ENCODE measurements around the gene PPL. TPM values are rescaled to one million over a fixed set of nuclear protein-coding genes. Genes with fewer than 3 reads are reported as not detected.
"Not testable (repeated sequence)": the region's sequence is repeated elsewhere in the genome, so short reads cannot be mapped to it uniquely, and the experiment has no call there.

The PPL gene
- total and polyA plus RNA-seq, 3 experiments from 2014 or later, result 0.29 TPM; not detected in 2

DNA sequence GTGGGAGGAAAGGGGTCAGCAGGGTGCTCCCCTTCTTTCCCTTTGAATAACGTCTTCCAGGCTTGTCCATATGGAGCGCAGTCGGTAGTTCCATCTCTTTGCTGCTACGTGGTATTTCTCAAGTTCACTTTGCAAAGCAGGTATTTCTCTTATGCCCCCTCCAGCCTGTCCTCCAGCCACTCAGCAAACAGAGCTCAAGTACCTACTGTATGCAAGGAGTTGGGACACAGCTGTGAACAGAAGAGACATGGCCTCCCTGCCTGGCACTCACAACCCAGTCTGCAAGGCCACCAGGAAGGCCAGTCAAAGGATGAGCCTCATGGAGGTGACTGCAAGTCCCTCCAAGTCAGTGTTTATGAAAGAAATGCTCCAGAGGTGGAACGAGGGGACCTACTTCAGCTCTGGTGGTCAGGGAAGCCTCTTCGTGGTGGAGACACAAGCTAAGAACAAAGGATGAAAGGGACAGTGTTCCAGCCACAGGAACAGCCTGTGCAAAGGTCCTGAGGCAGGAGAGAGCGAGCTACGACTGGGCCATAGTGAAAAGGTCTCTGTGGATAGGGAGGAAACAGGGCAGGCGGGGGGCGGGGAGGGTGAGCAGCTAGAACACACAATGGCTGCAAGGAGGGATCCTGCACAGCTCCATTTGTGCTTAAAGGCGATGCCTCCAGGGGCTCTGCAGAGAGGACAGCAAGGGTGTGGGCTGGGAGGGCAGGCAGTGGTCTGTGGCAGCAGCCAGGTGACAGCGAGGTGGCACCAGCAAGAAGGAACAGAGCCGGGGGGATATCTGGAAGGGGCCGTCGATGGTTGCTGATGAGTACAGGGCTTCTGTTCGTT, 32.6 kb downstream of the PPL start:
- Histone ChIP-seq H3K4me1 (ENCODE audit: insufficient read depth, low read length) (no peaks in the 10 kb centered on the region), H3K27ac (ENCODE audit: low read depth, low read length) (no peak overlapping the region), H3K9me3 (ENCODE audit: low read length) (no peaks in the 10 kb centered on the region), H3K36me3 (ENCODE audit: insufficient read depth, low read length) (no peaks in the 10 kb centered on the region), H3K27me3 (ENCODE audit: insufficient read depth, low read length, poor library complexity, severe bottlenecking) (no peaks in the 10 kb centered on the region), H3K4me3 (ENCODE audit: low read length) (no peak overlapping the region)
- DNase-seq, result no peak
- Mint-ChIP-seq H3K27ac (no peak overlapping the region), H3K36me3 (no peaks in the 10 kb centered on the region), H3K9me3 (no peaks in the 10 kb centered on the region), H3K27me3 (peaks cover 15 to 33% of the 10 kb centered on the region in 2 donors), H3K4me3 (no peak overlapping the region), H3K4me1 (no peaks in the 10 kb centered on the region)
- POLR2A ChIA-PET, result no interaction called here
- CTCF ChIA-PET, result no interaction called here

DNA sequence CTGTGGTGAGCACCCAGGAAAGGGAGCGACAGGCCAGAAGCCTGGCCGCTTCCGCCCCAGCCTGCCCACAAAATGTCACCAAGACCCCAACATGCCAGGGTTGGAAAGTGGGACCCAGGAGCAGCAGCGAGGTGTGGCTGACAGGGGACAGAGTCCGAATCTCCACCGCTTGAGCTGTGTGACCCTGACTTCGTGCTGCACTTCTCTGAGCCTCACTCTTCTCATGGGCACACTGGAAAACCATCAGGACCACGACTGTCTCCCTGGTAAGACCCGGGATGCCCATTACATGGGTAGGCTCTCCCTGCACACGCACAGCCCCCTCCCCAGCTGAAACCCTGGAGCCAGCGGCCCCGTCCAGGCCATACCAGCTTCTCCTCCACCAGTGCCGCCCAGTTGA, 34.9 kb downstream of the PPL start:
- no peak overlapping the region for H3K4me3 Mint-ChIP-seq

DNA sequence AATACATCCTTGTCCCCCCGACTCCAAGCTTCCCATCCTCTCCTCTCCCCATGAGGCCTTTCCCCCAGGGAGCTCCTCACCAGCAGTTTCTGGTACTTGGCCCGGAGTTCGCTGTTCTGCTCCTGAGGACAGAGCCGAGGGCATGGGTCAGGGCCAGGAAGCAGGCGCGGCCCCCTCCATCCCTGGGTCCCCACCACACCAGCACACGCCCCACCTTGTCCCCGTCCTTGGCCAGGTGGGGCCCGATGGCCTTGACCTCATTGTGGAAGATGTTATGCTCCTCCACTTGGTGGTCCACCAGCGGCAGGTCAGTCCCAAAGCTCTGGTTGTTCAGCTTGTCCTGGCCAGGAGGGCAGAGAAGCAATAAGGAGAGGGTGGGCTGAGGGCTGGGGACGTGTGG, 36.2 kb downstream of the PPL start:
- Mint-ChIP-seq H3K9me3 (no peaks in the 10 kb centered on the region), H3K4me1 (no peaks in the 10 kb centered on the region), H3K27me3 (peaks cover 20 to 35% of the 10 kb centered on the region in 2 donors), H3K27ac (no peak overlapping the region), H3K4me3 (no peak overlapping the region), H3K36me3 (no peaks in the 10 kb centered on the region)
- no peaks in the 10 kb centered on the region for H3K4me1 ChIP-seq (ENCODE audit: insufficient read depth, low read length)
- ChIA-PET CTCF (interaction anchor here (1.2 kb wide), 1 partner anchor 10 kb away, joined by 3 read pairs; no protein-coding TSS in a partner anchor), POLR2A (no interaction called here)
- H3K4me3 ChIP-seq (ENCODE audit: low read length), result no peak overlapping the region
- H3K9me3 ChIP-seq (ENCODE audit: low read length), result no peaks in the 10 kb centered on the region
- no peaks in the 10 kb centered on the region for H3K27me3 ChIP-seq (ENCODE audit: insufficient read depth, low read length, poor library complexity, severe bottlenecking)
- H3K27ac ChIP-seq (ENCODE audit: low read depth, low read length), result no peak overlapping the region
- no peak for DNase-seq
- H3K36me3 ChIP-seq (ENCODE audit: insufficient read depth, low read length), result no peaks in the 10 kb centered on the region

More for the DNA sequence above, 34.9 kb downstream of the PPL start:
- no peaks in the 10 kb centered on the region for H3K4me1 ChIP-seq (ENCODE audit: insufficient read depth, low read length)
- Mint-ChIP-seq H3K27me3 (peaks cover 20 to 39% of the 10 kb centered on the region in 2 donors), H3K4me1 (no peaks in the 10 kb centered on the region), H3K27ac (no peak overlapping the region), H3K36me3 (no peaks in the 10 kb centered on the region), H3K9me3 (no peaks in the 10 kb centered on the region)
- no peaks in the 10 kb centered on the region for H3K9me3 ChIP-seq (ENCODE audit: low read length)
- no peaks in the 10 kb centered on the region for H3K36me3 ChIP-seq (ENCODE audit: insufficient read depth, low read length)
- no peak overlapping the region for H3K27ac ChIP-seq (ENCODE audit: low read depth, low read length)
- H3K4me3 ChIP-seq (ENCODE audit: low read length), result no peak overlapping the region
- no peaks in the 10 kb centered on the region for H3K27me3 ChIP-seq (ENCODE audit: insufficient read depth, low read length, poor library complexity, severe bottlenecking)
- CTCF ChIA-PET, result no interaction called here
- POLR2A ChIA-PET, result no interaction called here
- no peak for DNase-seq

DNA sequence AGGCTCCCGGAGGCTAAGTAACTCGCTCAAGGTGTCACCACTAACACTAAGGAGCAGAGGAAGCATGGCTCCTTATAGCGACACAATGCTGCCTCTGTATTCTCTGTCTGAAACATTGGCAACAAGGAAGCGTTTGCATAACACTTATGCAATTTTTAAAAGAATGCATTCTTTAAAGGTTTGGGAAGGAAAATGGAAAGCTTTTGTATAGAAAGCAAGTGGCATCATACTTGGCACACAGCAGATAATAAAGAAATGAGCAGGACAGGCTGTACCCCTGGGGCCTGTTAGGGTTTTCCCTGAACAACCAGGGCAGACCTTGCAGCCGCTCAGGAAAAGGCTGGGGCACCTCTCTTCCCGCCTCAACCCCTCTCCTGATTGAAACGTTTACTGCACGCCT, 36.9 kb downstream of the PPL start:
- Histone ChIP-seq H3K9me3 (ENCODE audit: low read length) (no peaks in the 10 kb centered on the region), H3K4me3 (ENCODE audit: low read length) (no peak overlapping the region), H3K27ac (ENCODE audit: low read depth, low read length) (no peak overlapping the region), H3K4me1 (ENCODE audit: insufficient read depth, low read length) (no peaks in the 10 kb centered on the region), H3K36me3 (ENCODE audit: insufficient read depth, low read length) (no peaks in the 10 kb centered on the region), H3K27me3 (ENCODE audit: insufficient read depth, low read length, poor library complexity, severe bottlenecking) (no peaks in the 10 kb centered on the region)
- Mint-ChIP-seq H3K4me1 (no peaks in the 10 kb centered on the region), H3K36me3 (no peaks in the 10 kb centered on the region), H3K27me3 (peaks cover 20 to 29% of the 10 kb centered on the region in 2 donors), H3K27ac (no peak overlapping the region), H3K9me3 (no peaks in the 10 kb centered on the region), H3K4me3 (no peak overlapping the region)
- DNase-seq, result no peak
- POLR2A ChIA-PET, result no interaction called here
- CTCF ChIA-PET, result no interaction called here

DNA sequence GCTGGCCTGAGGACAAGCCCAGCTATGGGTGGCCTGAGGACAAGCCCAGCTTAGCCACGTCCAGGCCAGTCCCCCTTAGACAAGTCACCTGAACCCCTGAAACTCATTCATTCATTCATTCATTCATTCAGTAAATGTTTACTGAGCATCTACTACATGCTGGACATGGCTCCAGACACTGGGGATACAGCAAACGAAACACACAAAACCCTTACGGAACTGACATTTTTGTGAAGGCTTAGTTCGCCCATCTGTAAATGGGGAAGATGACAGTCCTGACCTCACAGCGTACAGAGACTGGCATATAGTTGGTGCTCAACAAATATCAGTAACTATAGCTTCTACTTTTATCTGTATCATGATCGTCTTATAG, 37.5 kb downstream of the PPL start:
- ChIA-PET CTCF (no interaction called here), POLR2A (no interaction called here)
- H3K9me3 ChIP-seq (ENCODE audit: low read length), result no peaks in the 10 kb centered on the region
- H3K4me3 ChIP-seq (ENCODE audit: low read length), result no peak overlapping the region
- H3K36me3 Mint-ChIP-seq, result no peaks in the 10 kb centered on the region
- no peak overlapping the region for H3K27ac ChIP-seq (ENCODE audit: low read depth, low read length)
- no peaks in the 10 kb centered on the region for H3K27me3 ChIP-seq (ENCODE audit: insufficient read depth, low read length, poor library complexity, severe bottlenecking)
- H3K36me3 ChIP-seq (ENCODE audit: insufficient read depth, low read length), result no peaks in the 10 kb centered on the region
- peaks cover 20 to 26% of the 10 kb centered on the region in 2 donors for H3K27me3 Mint-ChIP-seq
- no peaks in the 10 kb centered on the region for H3K4me1 ChIP-seq (ENCODE audit: insufficient read depth, low read length)
- H3K4me3 Mint-ChIP-seq, result no peak overlapping the region
- no peaks in the 10 kb centered on the region for H3K9me3 Mint-ChIP-seq
- no peak for DNase-seq
- no peak overlapping the region for H3K27ac Mint-ChIP-seq
- H3K4me1 Mint-ChIP-seq, result no peaks in the 10 kb centered on the region

DNA sequence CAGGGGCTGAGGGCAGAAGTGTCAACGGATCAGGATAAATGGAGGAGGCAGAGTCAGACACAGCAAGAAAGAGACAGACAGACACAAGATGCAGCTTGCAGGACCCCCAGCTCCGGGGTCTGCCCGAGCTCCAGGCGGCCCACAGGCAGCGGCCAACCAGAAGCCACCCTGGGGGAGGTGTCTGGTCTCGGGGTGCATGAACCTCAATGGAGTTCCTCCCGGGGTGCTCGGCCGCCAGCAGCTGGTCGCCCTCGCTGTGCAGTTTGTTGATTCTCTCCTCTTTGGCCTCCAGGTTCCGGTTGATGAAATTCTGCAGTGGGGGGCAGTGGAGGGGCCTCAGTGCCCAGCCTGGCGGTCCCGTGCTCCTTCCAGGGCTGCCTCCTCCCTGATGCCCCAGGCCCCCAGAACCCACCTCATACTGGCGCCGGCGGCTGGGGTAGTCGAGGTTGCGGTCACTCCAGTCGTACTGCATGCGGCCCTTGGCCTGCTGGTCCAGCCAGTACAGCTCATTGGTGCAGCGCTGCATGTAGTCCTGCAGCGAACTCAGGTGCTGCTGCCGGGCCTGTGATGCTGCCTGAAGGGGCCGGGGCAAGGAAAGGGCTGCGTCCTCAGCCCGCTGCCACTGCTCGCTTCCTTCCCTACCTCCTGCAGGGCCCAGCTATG, 38.0 kb downstream of the PPL start:
- H3K4me1 Mint-ChIP-seq, result no peaks in the 10 kb centered on the region
- ChIA-PET CTCF (no interaction called here), POLR2A (no interaction called here)
- H3K27ac Mint-ChIP-seq, result no peak overlapping the region
- H3K9me3 Mint-ChIP-seq, result no peaks in the 10 kb centered on the region
- no peak for DNase-seq
- Histone ChIP-seq H3K4me1 (ENCODE audit: insufficient read depth, low read length) (no peaks in the 10 kb centered on the region), H3K36me3 (ENCODE audit: insufficient read depth, low read length) (no peaks in the 10 kb centered on the region), H3K27me3 (ENCODE audit: insufficient read depth, low read length, poor library complexity, severe bottlenecking) (no peaks in the 10 kb centered on the region), H3K27ac (ENCODE audit: low read depth, low read length) (no peak overlapping the region), H3K9me3 (ENCODE audit: low read length) (no peaks in the 10 kb centered on the region), H3K4me3 (ENCODE audit: low read length) (no peak overlapping the region)
- H3K4me3 Mint-ChIP-seq, result no peak overlapping the region
- no peaks in the 10 kb centered on the region for H3K36me3 Mint-ChIP-seq
- peaks cover 20 to 21% of the 10 kb centered on the region in 2 donors for H3K27me3 Mint-ChIP-seq

DNA sequence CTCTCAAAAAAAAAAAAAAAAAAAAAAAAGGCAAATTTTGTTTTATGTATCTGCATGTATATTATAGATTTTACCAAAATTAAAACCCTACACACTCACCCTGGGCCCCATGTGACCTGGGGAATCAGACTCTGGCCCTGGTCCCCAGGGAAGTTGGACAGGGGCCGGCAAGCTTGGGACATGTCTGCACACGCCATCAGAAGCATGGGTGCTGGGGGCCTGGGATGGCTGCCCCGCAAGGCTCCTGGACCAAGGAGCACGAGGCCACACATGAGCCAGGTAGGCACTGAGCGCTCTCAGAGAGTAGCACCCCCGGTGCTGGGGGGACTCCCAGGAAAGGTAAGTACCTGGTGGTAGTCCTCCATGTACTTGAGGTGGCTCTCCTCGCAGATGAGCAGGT, 39.6 kb downstream of the PPL start:
- H3K4me3 ChIP-seq (ENCODE audit: low read length), result no peak overlapping the region
- H3K4me1 Mint-ChIP-seq, result no peaks in the 10 kb centered on the region
- CTCF ChIA-PET, result no interaction called here

DNA sequence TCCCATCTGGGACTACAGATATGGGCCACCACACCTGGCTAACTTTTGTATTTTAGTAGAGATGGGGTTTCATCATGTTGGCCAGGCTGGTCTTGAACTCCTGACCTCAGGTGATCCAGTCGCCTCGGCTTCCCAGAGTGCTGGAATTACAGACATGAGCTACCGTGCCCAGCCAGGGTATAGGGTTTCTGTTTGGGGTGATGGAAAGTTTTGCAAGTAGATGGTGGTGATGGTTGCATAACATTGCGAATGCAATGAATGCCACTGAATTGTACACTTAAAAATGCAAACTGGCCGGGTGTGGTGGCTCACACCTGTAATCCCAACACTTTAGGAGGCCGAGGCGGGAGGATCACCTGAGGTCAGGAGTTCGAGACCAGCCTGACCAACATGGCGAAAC, 40.2 kb downstream of the PPL start:
- H3K9me3 ChIP-seq (ENCODE audit: low read length); H3K27ac Mint-ChIP-seq; POLR2A ChIA-PET; H3K9me3 Mint-ChIP-seq; H3K27ac ChIP-seq (ENCODE audit: low read depth, low read length); H3K4me1 ChIP-seq (ENCODE audit: insufficient read depth, low read length); DNase-seq; H3K4me3 ChIP-seq (ENCODE audit: low read length); H3K36me3 ChIP-seq (ENCODE audit: insufficient read depth, low read length); H3K27me3 ChIP-seq (ENCODE audit: insufficient read depth, low read length, poor library complexity, severe bottlenecking); H3K4me3 Mint-ChIP-seq; H3K4me1 Mint-ChIP-seq; H3K36me3 Mint-ChIP-seq; CTCF ChIA-PET: not testable (repeated sequence)
- peaks cover 10 to 14% of the 10 kb centered on the region in 2 donors for H3K27me3 Mint-ChIP-seq

More for the DNA sequence above, 39.6 kb downstream of the PPL start:
- no peak overlapping the region for H3K27ac ChIP-seq (ENCODE audit: low read depth, low read length)
- POLR2A ChIA-PET, result no interaction called here
- no peak for DNase-seq
- H3K9me3 Mint-ChIP-seq, result no peaks in the 10 kb centered on the region
- H3K4me3 Mint-ChIP-seq, result no peak overlapping the region
- no peaks in the 10 kb centered on the region for H3K36me3 Mint-ChIP-seq
- H3K4me1 ChIP-seq (ENCODE audit: insufficient read depth, low read length), result no peaks in the 10 kb centered on the region
- H3K36me3 ChIP-seq (ENCODE audit: insufficient read depth, low read length), result no peaks in the 10 kb centered on the region
- H3K27me3 Mint-ChIP-seq, result peaks cover 13 to 14% of the 10 kb centered on the region in 2 donors
- no peaks in the 10 kb centered on the region for H3K9me3 ChIP-seq (ENCODE audit: low read length)
- H3K27ac Mint-ChIP-seq, result no peak overlapping the region
- H3K27me3 ChIP-seq (ENCODE audit: insufficient read depth, low read length, poor library complexity, severe bottlenecking), result no peaks in the 10 kb centered on the region

Measured in CD8-positive, alpha-beta memory T cell (primary cell).